Measurements from ENCODE around the gene KRTAP10-2.

The KRTAP10-2 gene

GRCh38 chr21:44539991-44540666 lies 11.2 kb downstream of the KRTAP10-2 start, which contains the start of gene KRTAP10-1:
KRTAP10-1 (minus strand) TSS chr21:44540195; CDS start chr21:44540150, 45 bp downstream.
- no peak for DNase-seq (ENCODE audit: low spot score)

GRCh38 chr21:44539046-44539445 lies 12.3 kb downstream of the KRTAP10-2 start:
- DNase-seq (ENCODE audit: low spot score) = no peak

- no peak for DNase-seq (ENCODE audit: low spot score)
Observed at GRCh38 chr21:44537930-44538911, 13.1 kb downstream of the KRTAP10-2 start.

GRCh38 chr21:44535963-44536362 lies 15.3 kb downstream of the KRTAP10-2 start:
- no peak for DNase-seq (ENCODE audit: low spot score)

GRCh38 chr21:44534688-44535087 lies 16.6 kb downstream of the KRTAP10-2 start:
- DNase-seq (ENCODE audit: low spot score) = no peak

- DNase-seq (ENCODE audit: low spot score) = no peak
Observed at GRCh38 chr21:44533891-44534627, 17.2 kb downstream of the KRTAP10-2 start.

- no peak for DNase-seq (ENCODE audit: low spot score)
Observed at GRCh38 chr21:44533121-44533890, 18.0 kb downstream of the KRTAP10-2 start.

GRCh38 chr21:44532712-44533111 lies 18.6 kb downstream of the KRTAP10-2 start:
- DNase-seq (ENCODE audit: low spot score) = no peak

GRCh38 chr21:44531606-44532564 lies 19.4 kb downstream of the KRTAP10-2 start:
- DNase-seq (ENCODE audit: low spot score) = no peak

GRCh38 chr21:44530903-44531605 lies 20.3 kb downstream of the KRTAP10-2 start:
- DNase-seq (ENCODE audit: low spot score) = no peak

- no peak for DNase-seq (ENCODE audit: low spot score)
Observed at GRCh38 chr21:44530221-44530902, 20.9 kb downstream of the KRTAP10-2 start.

- no peak for DNase-seq (ENCODE audit: low spot score)
Observed at GRCh38 chr21:44529503-44530125, 21.7 kb downstream of the KRTAP10-2 start.

GRCh38 chr21:44529011-44529421 lies 22.3 kb downstream of the KRTAP10-2 start:
- DNase-seq (ENCODE audit: low spot score) = no peak

- DNase-seq (ENCODE audit: low spot score) = no peak
Observed at GRCh38 chr21:44528634-44528995, 22.7 kb downstream of the KRTAP10-2 start.

GRCh38 chr21:44527983-44528633 lies 23.2 kb downstream of the KRTAP10-2 start:
- DNase-seq (ENCODE audit: low spot score) = no peak

- no peak for DNase-seq (ENCODE audit: low spot score)
Observed at GRCh38 chr21:44527156-44527982, 23.9 kb downstream of the KRTAP10-2 start.
